Effector memory CD8-positive, alpha-beta T cell (primary cell): Measurements from ENCODE around the gene STAM.

ENCODE experiments used
- ATAC-seq: fragments of 150-1000 bp; cut with Tn5 transposase; replicated peaks from 2 replicates; pipeline ENCODE4 v1.10.0; 2021; ENCODE audit warnings: mild to moderate bottlenecking, moderate library complexity
- DNase-seq, 3 experiments: peaks; one replicate each; pipeline ENCODE4 v3.0.0; 2021
- H3K27ac Mint-ChIP-seq, 2 donors: one replicate each; pipeline ENCODE4 v1.8.0; 2022; ENCODE audit warnings: mild to moderate bottlenecking in 2 of 2, mixed read lengths in 2 of 2, moderate library complexity in 2 of 2
- H3K27me3 Mint-ChIP-seq, 2 donors: one replicate each; pipeline ENCODE4 v1.8.0; 2022; ENCODE audit warnings: mixed read lengths in 2 of 2
- H3K36me3 Mint-ChIP-seq: one replicate; pipeline ENCODE4 v1.8.0; 2022; ENCODE audit warnings: mild to moderate bottlenecking, moderate library complexity, mixed read lengths; ENCODE audit not compliant: insufficient read depth
- H3K4me1 Mint-ChIP-seq, 2 donors: one replicate each; pipeline ENCODE4 v1.8.0; 2022; ENCODE audit warnings: low read depth in 2 of 2, mixed read lengths in 2 of 2
- H3K4me3 Mint-ChIP-seq, 2 donors: one replicate each; pipeline ENCODE4 v1.8.0; 2022; ENCODE audit warnings: mild to moderate bottlenecking in 2 of 2, mixed read lengths in 2 of 2, moderate library complexity in 2 of 2
- H3K9me3 Mint-ChIP-seq, 2 donors: one replicate each; pipeline ENCODE4 v1.8.0; 2022; ENCODE audit warnings: mixed read lengths in 2 of 2

STAM gene

GRCh38 chr10:17652585-17652984, 8.6 kb downstream of the STAM start:
- H3K36me3 Mint-ChIP-seq: peaks cover 12% of the 10 kb centered on the region
- no peak overlapping the region for H3K4me3 Mint-ChIP-seq
- ATAC-seq (no peak), DNase-seq (no peak)
- H3K27ac Mint-ChIP-seq: no peak overlapping the region
- no peaks in the 10 kb centered on the region for H3K27me3 Mint-ChIP-seq
- no peaks in the 10 kb centered on the region for H3K9me3 Mint-ChIP-seq
- H3K4me1 Mint-ChIP-seq: peaks cover 43 to 69% of the 10 kb centered on the region in 2 donors

- Mint-ChIP-seq H3K4me3 (no peak overlapping the region), H3K36me3 (peaks cover 4% of the 10 kb centered on the region), H3K9me3 (no peaks in the 10 kb centered on the region), H3K27ac (no peak overlapping the region), H3K4me1 (peaks cover 31 to 70% of the 10 kb centered on the region in 2 donors), H3K27me3 (no peaks in the 10 kb centered on the region)
- ATAC-seq: no peak
- DNase-seq: no peak
These were observed 11.1 kb downstream of the STAM start for GRCh38 chr10:17655009-17655408.

- H3K36me3 Mint-ChIP-seq: peaks cover 4% of the 10 kb centered on the region
- H3K9me3 Mint-ChIP-seq: no peaks in the 10 kb centered on the region
- peak; percentile 29 for ATAC-seq
- peaks cover 31 to 67% of the 10 kb centered on the region in 2 donors for H3K4me1 Mint-ChIP-seq
- no peak overlapping the region for H3K4me3 Mint-ChIP-seq
- H3K27me3 Mint-ChIP-seq: no peaks in the 10 kb centered on the region
- no peak overlapping the region for H3K27ac Mint-ChIP-seq
- no peak for DNase-seq
These were observed 11.7 kb downstream of the STAM start for GRCh38 chr10:17655567-17656146.

- H3K27ac Mint-ChIP-seq: no peak overlapping the region
- no peak for ATAC-seq
- DNase-seq: no peak
- H3K36me3 Mint-ChIP-seq: peaks cover 13% of the 10 kb centered on the region
- H3K9me3 Mint-ChIP-seq: no peaks in the 10 kb centered on the region
- H3K4me3 Mint-ChIP-seq: no peak overlapping the region
- peaks cover 23 to 64% of the 10 kb centered on the region in 2 donors for H3K4me1 Mint-ChIP-seq
- no peaks in the 10 kb centered on the region for H3K27me3 Mint-ChIP-seq
These were observed 13.2 kb downstream of the STAM start for GRCh38 chr10:17657103-17657500.

- no peak overlapping the region for H3K4me3 Mint-ChIP-seq
- H3K4me1 Mint-ChIP-seq: peaks cover 26 to 65% of the 10 kb centered on the region in 2 donors
- H3K36me3 Mint-ChIP-seq: peaks cover 19% of the 10 kb centered on the region
- no peaks in the 10 kb centered on the region for H3K9me3 Mint-ChIP-seq
- ATAC-seq: no peak
- no peak for DNase-seq
- no peaks in the 10 kb centered on the region for H3K27me3 Mint-ChIP-seq
- H3K27ac Mint-ChIP-seq: peak overlapping the region in 1 of 2 donors; percentile 37
These were observed 15.4 kb downstream of the STAM start for GRCh38 chr10:17659365-17659764.

- no peak for ATAC-seq
- no peak for DNase-seq
- H3K36me3 Mint-ChIP-seq: peaks cover 19% of the 10 kb centered on the region
- no peak overlapping the region for H3K4me3 Mint-ChIP-seq
- no peak overlapping the region for H3K27ac Mint-ChIP-seq
- no peaks in the 10 kb centered on the region for H3K9me3 Mint-ChIP-seq
- H3K27me3 Mint-ChIP-seq: no peaks in the 10 kb centered on the region
- peaks cover 18 to 57% of the 10 kb centered on the region in 2 donors for H3K4me1 Mint-ChIP-seq
These were observed 17.0 kb downstream of the STAM start for GRCh38 chr10:17660921-17661320.

- Mint-ChIP-seq H3K9me3 (no peaks in the 10 kb centered on the region), H3K36me3 (peaks cover 16% of the 10 kb centered on the region), H3K27me3 (no peaks in the 10 kb centered on the region), H3K4me3 (no peak overlapping the region), H3K27ac (no peak overlapping the region), H3K4me1 (peaks cover 16 to 54% of the 10 kb centered on the region in 2 donors)
- ATAC-seq (no peak), DNase-seq (no peak)
These were observed 17.6 kb downstream of the STAM start for GRCh38 chr10:17661510-17661909.

GRCh38 chr10:17662193-17663138, 18.5 kb downstream of the STAM start:
- peaks cover 10 to 47% of the 10 kb centered on the region in 2 donors for H3K4me1 Mint-ChIP-seq
- DNase-seq (no peak), ATAC-seq (no peak)
- H3K27me3 Mint-ChIP-seq: no peaks in the 10 kb centered on the region
- no peak overlapping the region for H3K4me3 Mint-ChIP-seq
- peak overlapping the region in 1 of 2 donors; percentile 2 for H3K27ac Mint-ChIP-seq
- no peaks in the 10 kb centered on the region for H3K9me3 Mint-ChIP-seq
- H3K36me3 Mint-ChIP-seq: peaks cover 15% of the 10 kb centered on the region

GRCh38 chr10:17663450-17663849, 19.5 kb downstream of the STAM start:
- no peak for DNase-seq
- Mint-ChIP-seq H3K4me3 (no peak overlapping the region), H3K27me3 (no peaks in the 10 kb centered on the region), H3K36me3 (peaks cover 15% of the 10 kb centered on the region), H3K27ac (no peak overlapping the region), H3K4me1 (peaks cover 10 to 45% of the 10 kb centered on the region in 2 donors), H3K9me3 (no peaks in the 10 kb centered on the region)
- ATAC-seq: no peak

GRCh38 chr10:17665747-17666146, 21.8 kb downstream of the STAM start:
- H3K4me3 Mint-ChIP-seq: no peak overlapping the region
- no peaks in the 10 kb centered on the region for H3K9me3 Mint-ChIP-seq
- H3K27ac Mint-ChIP-seq: no peak overlapping the region
- peaks cover 21 to 54% of the 10 kb centered on the region in 2 donors for H3K4me1 Mint-ChIP-seq
- no peak for ATAC-seq
- H3K27me3 Mint-ChIP-seq: no peaks in the 10 kb centered on the region
- DNase-seq: no peak
- peaks cover 19% of the 10 kb centered on the region for H3K36me3 Mint-ChIP-seq

- Mint-ChIP-seq H3K4me1 (peaks cover 17 to 51% of the 10 kb centered on the region in 2 donors), H3K27ac (peak overlapping the region in 1 of 2 donors; percentile 91)
- peak; percentile 36 for ATAC-seq
These were observed 24.7 kb downstream of the STAM start for GRCh38 chr10:17668435-17669184.

GRCh38 chr10:17669185-17669872, 25.4 kb downstream of the STAM start:
- Mint-ChIP-seq H3K27me3 (no peaks in the 10 kb centered on the region), H3K27ac (peak overlapping the region; percentile 91 to 93), H3K4me3 (peak overlapping the region; percentile 76 to 80), H3K9me3 (no peaks in the 10 kb centered on the region), H3K36me3 (peaks cover 5% of the 10 kb centered on the region), H3K4me1 (peaks cover 21 to 54% of the 10 kb centered on the region in 2 donors)
- ATAC-seq (peak; percentile 83), DNase-seq (peak; percentile 19 to 35 (median 30))

More at GRCh38 chr10:17668435-17669184, 24.7 kb downstream of the STAM start:
- DNase-seq: no peak
- Mint-ChIP-seq H3K36me3 (peaks cover 5% of the 10 kb centered on the region), H3K9me3 (no peaks in the 10 kb centered on the region), H3K4me3 (peak overlapping the region in 1 of 2 donors; percentile 76), H3K27me3 (no peaks in the 10 kb centered on the region)

- Mint-ChIP-seq H3K27ac (no peak overlapping the region), H3K4me3 (no peak overlapping the region), H3K4me1 (peaks cover 21 to 53% of the 10 kb centered on the region in 2 donors), H3K27me3 (no peaks in the 10 kb centered on the region), H3K36me3 (peaks cover 5% of the 10 kb centered on the region), H3K9me3 (no peaks in the 10 kb centered on the region)
- ATAC-seq: no peak
- no peak for DNase-seq
These were observed 27.4 kb downstream of the STAM start for GRCh38 chr10:17671307-17671706.
